Endothelial cell of umbilical vein (primary cell): ENCODE data around the gene GRM8. TPM values are rescaled to one million over a fixed set of nuclear protein-coding genes. Genes with fewer than 3 reads are reported as not detected.

Experiments used
- BruUV-seq: library from RNA; stranded (reverse); fragments of 400-500 nt; replicated peaks from 2 replicates; lab custom pipeline; 2021; lab: Mats Ljungman, UMichigan
- CTCF ChIA-PET: fragments of 300-600, 350-600 bp; sonication (Branson Sonifier 250); formaldehyde crosslinking; loops from one replicate; lab custom pipeline; 2021; ENCODE audit warnings: antibody characterized with exemption, inconsistent platforms; lab: Charles Lee
- POLR2A ChIA-PET: fragments of 300-600, 350-600 bp; sonication (Branson Sonifier 250); formaldehyde crosslinking; loops from one replicate; lab custom pipeline; 2021; ENCODE audit warnings: antibody characterized with exemption, inconsistent platforms; lab: Charles Lee
- DNase-seq: peaks from one replicate; pipeline ENCODE4 v3.0.0-alpha.2; 2011; ENCODE audit warnings: low read depth, low spot score
- FAIRE-seq: peaks from 2 replicates; lab custom pipeline; 2011; peaks lifted over from hg19 to GRCh38; lab: Jason Lieb, UNC
- H2AFZ ChIP-seq: 2 replicates; pipeline ENCODE4 v1.6.0; 2012; ENCODE audit warnings: low read depth, low read length, control low read depth, inconsistent platforms
- H3K27ac ChIP-seq: 2 replicates; pipeline ENCODE4 v1.5.1; 2011; ENCODE audit warnings: low read depth, mild to moderate bottlenecking, control low read depth, low read length, moderate library complexity; ENCODE audit not compliant: insufficient read depth
- H3K27me3 ChIP-seq, 2 experiments: 2 replicates each; pipeline versions ENCODE4 v1.6.0 to v1.6.1; 2011; ENCODE audit warnings: low read length in 2 of 2, mixed read lengths in 1 of 2; ENCODE audit not compliant: control insufficient read depth in 2 of 2, insufficient read depth in 2 of 2
- H3K36me3 ChIP-seq, 2 experiments: 2 replicates in 1 of 2; 3 replicates in 1 of 2; pipeline ENCODE4 v1.5.1; 2011; ENCODE audit warnings: low read length in 2 of 2, mild to moderate bottlenecking in 1 of 2, moderate library complexity in 1 of 2; ENCODE audit not compliant: control insufficient read depth in 2 of 2, insufficient read depth in 2 of 2; ENCODE audit errors: extremely low read depth in 1 of 2
- H3K4me1 ChIP-seq: 3 replicates; pipeline ENCODE4 v1.5.1; 2011; ENCODE audit warnings: mild to moderate bottlenecking, low read length; ENCODE audit not compliant: control insufficient read depth, insufficient read depth; ENCODE audit errors: extremely low read depth
- H3K4me2 ChIP-seq: 2 replicates; pipeline ENCODE4 v1.6.1; 2011; ENCODE audit warnings: low read length, control low read depth, mixed read lengths; ENCODE audit not compliant: insufficient read depth
- H3K4me3 ChIP-seq, 3 experiments: fragments of 200-600 bp in 1 of 3; sonication (generic), shearing (Covaris generic) in 1 of 3; replicated peaks in 1 of 3; 2 replicates each; pipeline ENCODE4 v1.5.1; 2011 to 2016; ENCODE audit warnings: control low read depth in 3 of 3, low read length in 3 of 3, mild to moderate bottlenecking in 2 of 3, inconsistent platforms in 1 of 3, low read depth in 1 of 3, moderate library complexity in 1 of 3; ENCODE audit not compliant: insufficient read depth in 1 of 3
- H3K79me2 ChIP-seq: 2 replicates; pipeline ENCODE4 v1.6.0; 2012; ENCODE audit warnings: low read length, inconsistent platforms; ENCODE audit not compliant: control insufficient read depth, insufficient read depth
- H3K9ac ChIP-seq: replicated peaks from 2 replicates; pipeline ENCODE3; 2011; ENCODE audit warnings: low read length, control low read depth; ENCODE audit not compliant: insufficient read depth; ENCODE audit errors: extremely low read depth
- H3K9me1 ChIP-seq: replicated peaks from 3 replicates; pipeline ENCODE4 v1.6.0; 2011; ENCODE audit warnings: mild to moderate bottlenecking, low read length; ENCODE audit not compliant: control insufficient read depth, insufficient read depth; ENCODE audit errors: extremely low read depth
- H3K9me3 ChIP-seq: replicated peaks from 2 replicates; pipeline ENCODE4 v1.5.1; 2012; ENCODE audit warnings: low read length, inconsistent platforms; ENCODE audit not compliant: control insufficient read depth, insufficient read depth
- H4K20me1 ChIP-seq: replicated peaks from 2 replicates; pipeline ENCODE3; 2011; ENCODE audit warnings: mild to moderate bottlenecking, low read length; ENCODE audit not compliant: control insufficient read depth, insufficient read depth; ENCODE audit errors: extremely low read depth
- CTCF ChIP-seq, 2 donors: IDR thresholded peaks; 1 replicate in 1 of 2; 2 replicates in 1 of 2; pipeline ENCODE4 v1.5.1; 2011; ENCODE audit warnings: low read length in 2 of 2, mild to moderate bottlenecking in 2 of 2, moderate library complexity in 2 of 2, control low read depth in 1 of 2, inconsistent platforms in 1 of 2, low read depth in 1 of 2; ENCODE audit not compliant: insufficient read depth in 1 of 2; ENCODE audit errors: extremely low read depth in 1 of 2
- EZH2 ChIP-seq: IDR thresholded peaks from 2 replicates; pipeline ENCODE4 v1.6.1; 2012; ENCODE audit warnings: borderline replicate concordance, low read depth, mild to moderate bottlenecking, moderate library complexity, low read length, inconsistent platforms; ENCODE audit not compliant: severe bottlenecking
- FOS ChIP-seq: IDR thresholded peaks from 2 replicates; pipeline ENCODE4 v1.6.1; 2011; ENCODE audit warnings: mild to moderate bottlenecking, low read length, moderate library complexity, borderline replicate concordance; ENCODE audit not compliant: insufficient read depth
- GATA2 ChIP-seq: IDR thresholded peaks from 2 replicates; pipeline ENCODE4 v1.7.0; 2011; ENCODE audit warnings: low read depth, mild to moderate bottlenecking, moderate library complexity, mixed read lengths, low read length; ENCODE audit not compliant: insufficient read length, insufficient read depth
- JUN ChIP-seq: IDR thresholded peaks from 2 replicates; pipeline ENCODE4 v1.6.1; 2011; ENCODE audit warnings: borderline replicate concordance, low read depth; ENCODE audit not compliant: insufficient read length, insufficient read depth
- MAX ChIP-seq: IDR thresholded peaks from 2 replicates; pipeline ENCODE4 v1.6.1; 2011; ENCODE audit not compliant: insufficient read depth, insufficient read length
- MYC ChIP-seq: IDR thresholded peaks from one replicate; pipeline ENCODE4 v1.6.1; 2011; ENCODE audit warnings: mild to moderate bottlenecking, low read depth, low read length
- POLR2A ChIP-seq: IDR thresholded peaks from 2 replicates; pipeline ENCODE4 v1.6.1; 2012; ENCODE audit warnings: low read depth, mild to moderate bottlenecking, control low read depth, low read length
- POLR2AphosphoS5 ChIP-seq: IDR thresholded peaks from 2 replicates; pipeline ENCODE4 v1.6.1; 2012; ENCODE audit warnings: low read depth, mild to moderate bottlenecking, control low read depth, low read length, moderate library complexity; ENCODE audit not compliant: insufficient read depth
- dilution Hi-C: fragments of 300-500 bp; cut with MboI; formaldehyde crosslinking; loops from one replicate; pipeline ENCODE4 v1.15.0; 2019; ENCODE audit warnings: low sequenced_read_pairs; ENCODE audit not compliant: extremely low pct_ligation_motif_present
- intact Hi-C: fragments of 100-400 bp; cut with micrococcal nuclease; formaldehyde crosslinking; loops from one replicate; pipeline ENCODE4 v1.10.0; 2022
- polyA plus RNA-seq, 4 experiments: library from polyadenylated mRNA; depleted of rRNA in 3 of 4; stranded (reverse) in 3 of 4; unstranded in 1 of 4; fragments of >200 nt; gene quantifications; 2 replicates each; pipeline versions ENCODE4 v1.2.1 to v1.2.3, GENCODE V29; 2011 to 2012; ENCODE audit warnings: missing spikeins in 1 of 4
- total RNA-seq: library from RNA; stranded (reverse); gene quantifications from 2 replicates; pipeline ENCODE4 v1.2.3, GENCODE V29; 2021

The GRM8 gene
- total and polyA plus RNA-seq, 2 donors (not counting 3 experiments of a cell fraction or from before 2014, with no cell fraction given) = not detected

GRCh38 chr7:127270093-127270492 lies 17.4 kb upstream of the GRM8 start:
- H3K27ac ChIP-seq = no peak overlapping the region
- H3K79me2 ChIP-seq = no peaks in the 10 kb centered on the region
- H3K9me3 ChIP-seq = no peaks in the 10 kb centered on the region
- no peaks in the 10 kb centered on the region for H4K20me1 ChIP-seq
- no peak overlapping the region for H3K4me2 ChIP-seq
- no peak overlapping the region for H3K4me3 ChIP-seq
- no peaks in the 10 kb centered on the region for H3K27me3 ChIP-seq
- H3K36me3 ChIP-seq = no peaks in the 10 kb centered on the region
- no TSS peak for BruUV-seq
- H3K9me1 ChIP-seq = no peaks in the 10 kb centered on the region
- H3K9ac ChIP-seq = no peak overlapping the region
- no peak for TF ChIP-seq MYC
- no peak for TF ChIP-seq GATA2
- no peak for TF ChIP-seq MAX
- TF ChIP-seq EZH2 = no peak
- no peak for TF ChIP-seq POLR2A
- TF ChIP-seq CTCF (IDR thresholded peaks at IDR 0.05; ENCODE audit: extremely low read depth in 1 of 2, insufficient read depth in 1 of 2, low read depth in 1 of 2, low read length in 2 of 2) = no peak
- no peak for TF ChIP-seq JUN
- no peak for TF ChIP-seq POLR2AphosphoS5
- TF ChIP-seq FOS = no peak
- CTCF ChIA-PET = no interaction called here
- POLR2A ChIA-PET = no interaction called here
- dilution Hi-C loops (no loop called here), intact Hi-C loops (no loop called here)
- FAIRE-seq = no peak
- no peaks in the 10 kb centered on the region for H3K4me1 ChIP-seq
- no peak for DNase-seq
- H2AFZ ChIP-seq = no peak overlapping the region
